HG02763 (cell line): ENCODE results near the gene SASS6.

Experiments
- ATAC-seq: cut with Tn5 transposase; IDR thresholded peaks from one replicate; pipeline ENCODE4 v1.9.1; 2021; ENCODE audit warnings: mild to moderate bottlenecking, moderate library complexity; ENCODE audit not compliant: unreplicated experiment

SASS6 gene

DNA sequence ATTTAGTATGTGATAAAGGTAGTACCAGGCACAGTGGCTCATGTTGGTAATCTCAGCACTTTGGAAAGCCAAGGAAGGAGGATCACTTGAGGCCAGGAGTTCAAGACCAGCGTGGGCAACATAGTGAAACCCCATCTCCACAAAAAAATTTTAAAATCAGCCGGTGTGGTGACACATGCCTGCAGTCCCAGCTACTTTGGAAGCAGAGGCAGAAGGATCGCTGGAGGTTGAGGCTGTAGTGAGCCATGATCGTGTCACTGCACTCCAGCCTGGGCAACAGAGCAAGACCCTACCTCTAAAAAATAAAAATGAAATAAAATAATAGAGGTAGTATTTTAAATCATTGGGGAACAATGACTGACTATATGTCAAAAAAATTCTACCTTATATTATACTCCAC is 17.2 kb downstream of the SASS6 start:
- ATAC-seq, result no peak

DNA sequence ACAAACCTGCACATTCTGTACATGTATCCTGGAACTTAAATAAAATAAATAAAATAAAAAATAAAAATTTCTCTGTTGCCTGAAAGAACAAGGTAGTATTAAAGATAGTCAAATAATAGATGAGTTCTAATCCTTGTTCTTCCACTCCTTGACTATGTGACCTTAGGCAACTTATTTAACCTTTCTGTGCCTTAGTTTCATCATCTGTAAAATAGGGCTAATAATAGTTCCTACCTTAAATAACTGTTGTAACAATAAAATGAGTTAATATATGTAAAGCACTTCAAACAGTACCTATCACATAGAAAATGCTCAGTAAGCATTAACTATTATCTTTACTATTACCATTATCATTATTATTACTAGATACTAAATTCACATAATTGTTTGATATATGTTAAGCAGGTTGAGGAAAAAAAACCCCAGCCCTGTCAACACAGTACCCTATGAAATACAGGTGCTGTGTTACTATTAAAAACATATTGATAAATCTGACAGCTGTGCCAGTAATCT is 23.1 kb downstream of the SASS6 start:
- ATAC-seq, result no peak

DNA sequence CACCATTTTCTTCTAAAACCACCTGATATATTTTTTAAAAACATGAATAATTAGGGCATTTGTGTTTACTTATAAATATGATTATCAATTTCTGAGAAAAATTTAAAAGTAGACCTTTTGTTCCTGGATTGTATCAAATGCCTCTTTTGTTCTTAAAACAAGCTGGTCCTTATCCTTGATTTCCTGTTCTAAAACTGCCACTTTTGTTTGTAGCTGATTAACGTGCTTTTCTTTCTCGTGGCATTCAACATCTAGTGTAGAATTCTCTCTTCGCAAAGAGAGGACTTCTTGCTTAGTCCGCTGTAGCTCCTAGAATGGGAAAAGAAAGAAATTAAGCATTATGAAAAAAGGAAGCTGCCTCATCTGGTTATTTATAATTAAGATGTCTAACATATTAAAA is 25.0 kb downstream of the SASS6 start:
- no peak for ATAC-seq

DNA sequence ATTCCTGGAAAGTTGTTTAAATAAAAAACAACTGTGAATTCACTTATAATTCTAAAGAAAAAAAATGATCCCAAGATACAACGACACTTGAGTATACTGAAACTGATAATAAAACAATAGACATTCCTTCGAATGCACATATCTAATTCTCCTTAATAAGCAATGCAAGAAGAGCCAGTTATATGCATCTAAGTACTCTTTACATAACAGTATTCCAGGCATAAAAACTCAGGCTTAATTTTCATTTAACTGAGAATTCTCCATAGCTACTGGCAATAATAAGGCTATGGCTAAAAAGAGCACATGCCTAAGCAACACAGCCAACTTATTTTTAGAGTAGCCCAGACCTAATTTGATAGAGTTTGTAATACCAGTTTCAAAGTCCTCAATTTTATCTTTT is 31.2 kb downstream of the SASS6 start:
- no peak for ATAC-seq

DNA sequence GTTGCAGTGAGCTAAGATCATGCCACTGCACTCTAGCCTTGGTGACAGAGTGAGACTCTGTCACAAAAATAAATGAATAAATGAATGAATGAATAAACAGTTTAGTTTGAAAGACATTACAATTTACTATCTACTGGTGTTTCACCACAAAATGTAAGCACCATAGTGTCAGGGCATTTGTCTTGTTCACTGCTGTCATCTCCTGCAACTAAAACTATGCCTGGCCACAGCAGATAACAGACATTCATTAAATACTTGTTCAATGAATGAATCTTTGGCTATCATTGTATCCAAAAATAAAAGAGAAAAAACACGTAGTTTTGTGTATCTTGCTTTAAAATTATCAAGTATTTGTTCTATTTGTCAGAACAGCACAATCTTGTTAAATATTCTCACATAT is 32.5 kb downstream of the SASS6 start:
- ATAC-seq, result no peak

DNA sequence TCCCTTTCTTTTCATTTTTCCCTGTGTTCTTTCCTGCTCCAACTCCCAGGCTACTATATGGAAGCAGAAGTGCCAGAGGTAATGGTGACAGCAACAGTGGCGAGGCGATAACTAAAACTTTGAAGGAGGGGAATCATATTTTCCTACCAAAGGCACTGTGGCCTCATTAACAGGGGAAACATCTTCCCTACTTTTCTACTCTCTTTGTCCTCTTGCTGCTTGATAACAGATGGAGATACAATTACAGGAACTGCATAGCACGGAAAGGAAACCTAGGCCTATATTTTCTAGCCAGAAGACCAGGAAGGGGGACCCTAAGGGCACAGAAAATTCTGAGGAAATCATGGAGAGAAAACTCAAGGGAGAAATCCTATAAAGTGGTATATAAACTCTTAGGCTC is 42.3 kb downstream of the SASS6 start:
- no peak for ATAC-seq

DNA sequence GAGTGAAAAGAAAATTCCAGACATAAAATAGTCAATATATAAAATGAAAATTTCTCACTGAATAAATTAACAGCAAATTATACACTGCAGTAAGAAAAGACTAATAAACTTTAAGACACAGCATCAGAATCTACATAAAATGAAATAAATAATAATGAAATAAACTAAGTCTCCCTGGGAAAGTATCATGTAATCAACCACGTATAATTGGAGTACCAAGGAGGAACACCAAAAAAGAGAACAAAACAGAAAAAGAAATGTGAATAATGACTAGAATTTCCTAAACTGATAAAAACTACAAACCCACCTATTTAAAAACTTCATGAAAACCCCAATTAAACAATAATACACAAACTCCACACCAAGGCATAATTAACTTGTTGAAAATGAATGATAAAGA is 43.6 kb downstream of the SASS6 start:
- ATAC-seq, result no peak

DNA sequence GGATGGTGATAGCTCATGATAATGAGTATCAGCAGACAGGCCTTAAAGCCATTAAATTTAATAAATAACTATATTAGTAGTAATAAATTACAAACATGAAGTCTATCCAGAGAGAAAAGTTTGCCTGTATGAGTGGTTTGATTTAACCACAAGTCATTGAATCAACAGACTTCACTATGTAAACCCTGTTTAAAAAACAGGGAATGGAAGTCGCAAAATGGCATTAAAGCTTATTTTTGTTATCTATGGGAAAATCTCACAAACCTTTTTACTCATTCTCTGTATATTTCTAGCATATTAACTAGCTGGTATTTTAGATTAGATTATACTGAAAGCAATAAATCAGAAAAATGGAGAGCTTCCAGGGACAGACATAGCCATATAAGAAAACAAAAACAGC is 45.3 kb downstream of the SASS6 start:
- no peak for ATAC-seq

DNA sequence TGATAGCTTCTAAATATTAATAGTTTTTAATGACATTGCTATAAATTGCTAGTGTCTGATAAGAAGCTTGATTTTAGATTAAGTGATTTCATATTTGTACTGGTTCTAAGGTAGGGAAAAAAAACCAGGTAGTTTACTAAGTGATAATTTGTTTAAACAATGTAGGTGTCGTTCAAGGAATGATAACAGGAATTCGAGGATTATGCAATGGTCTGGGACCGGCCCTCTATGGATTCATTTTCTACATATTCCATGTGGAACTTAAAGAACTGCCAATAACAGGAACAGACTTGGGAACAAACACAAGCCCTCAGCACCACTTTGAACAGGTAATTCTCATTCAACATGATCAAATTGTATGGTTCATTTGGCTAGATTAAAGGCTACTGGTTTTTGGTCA is 52.4 kb downstream of the SASS6 start:
- ATAC-seq, result no peak

DNA sequence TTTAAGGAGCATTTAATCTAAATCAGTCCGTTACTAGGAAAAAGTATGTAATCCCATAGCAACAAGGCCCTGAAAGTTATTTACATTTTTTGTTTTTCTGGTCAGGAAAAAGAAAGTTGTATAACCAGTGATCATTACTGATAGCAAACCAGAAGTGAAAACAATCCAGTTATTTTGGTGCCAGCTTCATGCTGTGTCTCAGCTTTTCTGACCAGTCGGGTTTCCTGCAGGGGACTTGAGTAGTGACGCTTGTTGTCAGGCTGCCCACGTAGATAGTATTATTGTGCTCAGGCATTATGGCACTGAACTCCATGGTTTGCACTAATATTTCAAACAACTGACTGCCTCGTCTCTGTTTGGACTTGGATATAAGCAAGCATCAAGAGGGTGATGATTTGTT is 55.2 kb downstream of the SASS6 start:
- ATAC-seq, result peak; percentile 62

DNA sequence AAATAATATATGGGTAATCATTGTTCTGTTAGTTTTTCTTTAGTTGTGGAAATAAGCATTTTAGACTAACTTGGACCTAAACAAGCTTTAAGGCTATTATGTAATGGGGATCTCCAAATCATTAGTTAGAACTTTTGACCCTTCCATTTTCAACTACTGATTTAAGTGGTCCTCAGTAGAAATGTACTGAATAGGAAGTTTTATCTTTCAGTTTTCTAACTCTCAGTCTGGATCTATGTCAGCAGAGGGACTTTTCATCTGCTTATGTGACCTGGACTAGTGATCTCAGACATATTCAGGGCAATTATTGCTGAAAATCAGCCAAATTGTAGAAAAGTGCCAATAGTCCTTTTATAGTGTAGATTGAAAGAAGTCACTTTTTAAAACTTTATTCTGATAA is 56.0 kb downstream of the SASS6 start:
- peak; percentile 61 for ATAC-seq

DNA sequence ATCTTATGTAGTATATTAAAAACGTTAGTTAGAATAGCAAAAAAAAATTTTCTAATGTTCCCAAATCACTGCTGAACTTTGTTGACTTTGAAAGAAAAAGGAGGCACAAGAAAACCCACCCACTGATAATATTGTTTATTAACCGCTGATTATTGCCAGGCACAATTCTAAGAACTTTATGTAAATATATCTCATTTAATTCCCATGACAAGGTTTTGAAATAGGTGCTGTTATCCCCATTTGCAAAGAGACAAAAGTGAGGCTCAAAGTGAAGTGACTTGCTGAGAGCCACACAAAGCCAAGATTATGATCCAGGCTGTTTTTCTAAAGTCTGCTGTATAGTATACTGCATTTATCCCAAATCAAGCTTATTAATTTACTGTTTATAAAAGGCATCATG is 56.4 kb downstream of the SASS6 start:
- no peak for ATAC-seq

DNA sequence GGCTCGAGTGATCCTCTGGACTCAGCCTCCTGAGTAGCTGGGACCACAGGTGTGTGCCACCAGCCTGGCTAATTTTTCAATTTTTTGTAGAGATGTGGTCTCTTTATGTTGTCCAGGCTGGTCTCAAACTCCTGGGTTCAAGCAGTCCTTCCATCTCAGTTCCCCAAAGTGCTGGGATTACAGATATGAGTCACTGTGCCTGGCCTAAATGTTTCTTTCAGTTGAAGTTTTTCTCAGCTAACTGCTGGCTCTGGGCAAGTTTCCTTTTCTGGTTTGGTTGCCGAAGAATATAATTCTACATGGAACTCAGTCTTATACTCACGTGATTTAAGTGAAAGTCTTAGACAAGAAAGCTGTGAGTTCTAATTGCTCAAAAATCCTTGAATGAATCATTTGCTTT is 57.0 kb downstream of the SASS6 start:
- ATAC-seq, result peak; percentile 38

DNA sequence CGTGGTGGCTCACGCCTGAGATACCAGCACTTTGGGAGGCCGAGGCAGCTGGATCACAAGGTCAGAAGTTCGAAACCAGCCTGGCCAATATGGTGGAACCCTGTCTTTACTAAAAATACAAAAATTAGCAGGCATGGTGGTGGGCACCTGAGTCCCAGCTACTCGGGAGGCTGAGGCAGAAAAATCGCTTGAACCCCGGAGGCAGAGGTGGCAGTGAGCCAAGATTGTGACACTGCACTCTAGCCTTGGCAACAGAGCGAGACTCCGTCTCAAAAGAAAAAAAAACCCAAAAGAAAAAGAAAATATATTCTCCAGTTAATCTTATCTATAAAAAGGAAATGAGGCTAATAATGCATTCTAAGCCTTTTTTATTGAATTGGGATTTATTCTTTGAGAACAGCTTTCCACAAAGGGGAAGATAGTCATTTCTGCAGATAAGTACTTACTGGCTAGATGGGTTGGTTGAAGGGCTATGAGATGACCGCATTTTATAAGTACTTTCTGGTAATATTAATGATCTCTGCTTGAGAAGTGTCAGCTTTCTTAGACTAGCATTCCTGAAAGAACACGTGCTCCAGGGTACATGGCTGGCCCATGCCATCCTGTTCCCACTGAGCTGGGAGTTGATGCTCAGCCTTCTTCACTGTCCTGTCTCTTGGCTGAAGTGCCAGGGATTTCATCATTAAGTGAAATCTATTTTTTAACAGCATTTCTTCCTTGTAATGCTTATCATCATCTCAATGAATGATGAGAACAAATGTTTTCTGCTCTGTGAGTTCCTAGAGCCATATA is 57.9 kb downstream of the SASS6 start:
- ATAC-seq, result no peak

DNA sequence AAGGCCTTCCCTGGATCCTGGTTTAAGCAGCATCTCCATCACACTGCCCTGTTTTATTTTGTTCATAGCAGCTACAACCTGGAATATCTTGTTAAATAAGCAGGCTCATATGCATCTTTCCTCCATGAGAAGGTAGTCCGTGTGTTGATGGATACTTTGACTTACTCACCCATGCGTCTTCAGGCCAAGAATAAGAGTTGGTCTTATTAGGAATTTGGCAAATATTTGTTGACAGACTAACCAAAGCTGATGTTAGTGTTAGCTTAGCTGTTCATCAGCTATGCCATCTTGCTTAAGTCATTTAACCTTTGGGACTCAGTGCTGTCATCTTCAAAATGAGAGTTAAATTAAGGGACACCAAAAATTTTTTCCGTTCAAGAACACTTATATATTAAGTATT is 59.2 kb downstream of the SASS6 start:
- no peak for ATAC-seq

DNA sequence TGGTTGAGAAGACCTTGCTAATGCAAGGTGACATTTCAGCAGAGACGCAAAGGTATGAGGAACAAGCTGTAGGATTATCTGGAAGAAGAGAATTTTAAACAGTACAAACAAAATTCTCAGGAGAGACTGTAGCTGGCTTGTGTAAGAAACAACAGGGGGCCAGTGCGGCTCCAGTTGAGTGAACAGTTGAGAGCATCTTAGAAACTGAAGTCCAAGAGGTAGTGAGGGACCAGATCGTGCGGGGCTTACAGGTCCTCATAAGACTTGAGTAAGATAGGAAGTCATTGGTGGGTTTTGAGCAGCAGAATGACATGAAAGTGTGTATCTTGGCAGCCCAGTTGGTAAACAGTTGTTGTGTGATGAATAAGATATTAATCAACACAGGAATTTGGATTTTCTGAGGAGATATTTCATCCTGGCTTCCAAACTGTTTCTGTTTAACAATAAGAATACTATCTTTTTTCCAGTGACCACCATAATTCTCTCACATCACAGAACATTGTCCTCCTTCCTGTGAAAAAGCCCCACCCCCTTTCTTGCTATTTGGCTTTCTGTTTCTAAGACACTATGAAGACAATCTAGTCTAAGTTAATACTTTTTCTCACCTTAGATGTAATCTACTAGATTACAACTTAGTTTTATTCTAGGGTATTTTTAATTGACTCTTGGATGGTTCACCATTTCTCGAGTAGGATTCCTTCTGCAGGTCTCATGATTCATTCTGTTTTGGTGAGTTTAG is 62.4 kb downstream of the SASS6 start:
- ATAC-seq, result no peak

DNA sequence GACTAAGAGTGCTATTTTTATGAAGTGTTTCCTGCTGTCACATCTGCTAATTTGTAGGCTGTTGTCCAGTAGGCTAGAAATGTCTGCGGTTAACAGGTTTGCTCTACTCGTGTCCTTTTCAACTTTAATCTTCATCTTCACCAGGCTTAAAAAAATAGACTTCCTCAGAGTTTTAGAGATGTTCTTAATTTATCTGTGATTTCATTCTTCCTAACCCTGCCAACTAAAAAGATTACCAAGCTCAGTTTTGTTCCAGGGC is 66.8 kb downstream of the SASS6 start:
- no peak for ATAC-seq

DNA sequence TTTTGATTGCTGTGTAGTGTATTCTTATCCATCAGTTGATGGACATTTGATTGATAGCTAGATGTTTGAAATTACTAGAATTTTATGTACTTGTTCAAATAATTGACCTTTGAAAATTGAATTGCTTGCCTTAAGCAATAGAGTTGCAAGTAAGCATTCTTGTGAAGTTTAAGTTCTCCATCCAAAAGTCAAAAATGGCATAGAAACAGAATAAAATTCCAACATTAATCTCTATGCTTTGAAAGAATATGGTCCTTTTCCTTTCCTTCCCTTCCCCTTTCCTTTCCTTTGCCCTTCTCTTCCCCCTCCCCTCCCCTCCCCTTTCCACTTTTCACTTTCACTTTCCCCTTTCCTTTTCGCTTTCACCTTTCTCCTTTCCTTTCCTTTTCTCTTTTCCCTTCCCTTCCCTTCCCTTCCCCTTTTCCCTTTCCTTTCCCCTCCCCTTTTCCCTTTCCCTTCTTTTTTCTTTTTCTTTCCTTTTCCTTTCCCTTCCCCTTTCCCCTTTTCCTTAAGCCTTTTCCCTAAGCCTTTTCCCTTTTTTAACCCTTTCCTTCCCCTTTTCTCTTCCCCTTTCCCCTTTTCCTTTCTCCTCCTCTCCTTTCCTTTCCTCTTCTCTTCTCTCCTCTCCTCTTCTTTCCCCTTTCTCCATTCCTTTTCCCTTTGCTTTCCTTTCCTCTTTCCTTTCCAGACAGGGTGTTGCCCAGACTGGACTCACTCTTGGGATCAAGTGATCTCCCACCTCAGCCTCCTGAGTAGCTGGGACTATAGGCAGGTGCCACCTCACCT is 67.4 kb downstream of the SASS6 start:
- no peak for ATAC-seq

DNA sequence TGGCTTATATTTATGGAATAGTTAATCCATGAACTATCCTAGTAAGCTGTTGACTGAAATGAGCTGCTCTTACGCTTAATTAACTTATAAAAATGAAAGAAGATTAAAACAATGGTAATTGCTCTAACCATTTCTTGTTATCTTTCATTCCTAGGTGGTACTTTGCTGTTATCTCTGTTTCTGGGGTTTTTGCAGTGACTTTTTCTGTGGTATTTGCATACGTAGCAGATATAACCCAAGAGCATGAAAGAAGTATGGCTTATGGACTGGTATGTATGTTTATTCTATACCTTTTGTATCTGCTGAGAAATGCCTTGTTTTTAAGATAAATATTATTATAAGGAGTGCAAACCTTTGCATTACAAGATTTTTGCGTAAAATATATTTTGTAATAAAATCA is 71.0 kb downstream of the SASS6 start:
- no peak for ATAC-seq

DNA sequence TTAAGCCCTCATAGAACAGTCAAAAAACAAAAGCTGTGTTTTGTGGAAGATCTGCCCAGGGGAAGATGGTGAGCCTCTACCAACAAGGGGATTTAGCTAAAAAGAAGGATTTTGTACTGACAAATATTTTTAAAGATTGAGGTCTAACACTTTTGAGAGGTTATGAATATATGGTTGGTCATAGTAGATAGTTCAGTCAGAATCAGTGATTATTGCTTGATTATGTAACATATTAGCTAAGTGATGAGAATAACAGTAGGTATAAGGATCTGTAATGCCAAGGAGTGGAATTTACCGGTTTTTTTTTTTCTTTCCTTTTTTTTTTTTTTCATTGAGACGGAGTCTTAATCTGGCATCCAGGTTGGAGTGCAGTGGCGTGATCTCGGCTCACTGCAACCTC is 79.0 kb downstream of the SASS6 start:
- ATAC-seq, result no peak

DNA sequence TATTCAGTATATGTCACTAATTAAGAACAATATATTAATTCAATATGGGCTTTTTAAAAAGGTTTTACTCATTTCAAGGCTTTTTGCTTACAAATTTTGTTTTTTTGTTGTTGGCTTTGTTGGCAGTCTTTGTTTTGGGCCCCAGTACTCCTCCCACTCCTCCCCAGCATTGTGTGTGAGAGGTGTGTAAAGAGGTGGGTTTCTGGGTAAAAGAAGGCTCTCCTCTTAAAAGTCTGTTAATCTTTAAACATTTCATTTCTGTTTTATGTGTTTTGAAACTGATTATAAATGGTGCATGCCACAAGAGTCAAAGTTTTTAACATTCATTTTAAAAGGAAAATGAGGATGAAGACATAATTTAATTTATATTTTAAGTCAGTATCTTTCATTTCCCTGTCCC is 79.6 kb downstream of the SASS6 start:
- no peak for ATAC-seq

DNA sequence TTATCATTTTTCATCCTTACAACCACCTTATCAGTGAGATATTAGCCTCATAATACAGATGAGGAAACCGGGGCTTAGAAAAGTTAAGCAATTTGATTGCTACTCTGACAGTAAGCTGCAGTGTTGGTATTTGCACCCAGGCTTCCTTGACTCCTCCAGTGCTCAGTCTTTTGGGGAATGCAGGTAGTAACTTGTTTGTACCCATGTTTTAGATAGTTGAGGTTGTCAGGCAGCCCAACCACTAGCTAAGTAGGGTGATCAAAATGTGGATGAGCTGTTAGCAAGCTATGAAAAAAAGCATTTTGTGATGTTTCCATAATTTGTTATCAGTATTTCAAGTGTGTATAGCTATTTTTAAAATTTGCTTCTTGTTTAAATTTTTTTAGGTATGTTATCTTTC is 80.8 kb downstream of the SASS6 start:
- ATAC-seq, result no peak
